GM11168 (cell line): ENCODE results near the gene SPATC1L.

Experiments
- in situ Hi-C: fragments of 300-500 bp; cut with MboI; formaldehyde crosslinking; loops from one replicate; pipeline ENCODE4 v1.12.0; 2022; ENCODE audit warnings: low sequenced_read_pairs; ENCODE audit not compliant: unreplicated experiment

Gene SPATC1L

DNA sequence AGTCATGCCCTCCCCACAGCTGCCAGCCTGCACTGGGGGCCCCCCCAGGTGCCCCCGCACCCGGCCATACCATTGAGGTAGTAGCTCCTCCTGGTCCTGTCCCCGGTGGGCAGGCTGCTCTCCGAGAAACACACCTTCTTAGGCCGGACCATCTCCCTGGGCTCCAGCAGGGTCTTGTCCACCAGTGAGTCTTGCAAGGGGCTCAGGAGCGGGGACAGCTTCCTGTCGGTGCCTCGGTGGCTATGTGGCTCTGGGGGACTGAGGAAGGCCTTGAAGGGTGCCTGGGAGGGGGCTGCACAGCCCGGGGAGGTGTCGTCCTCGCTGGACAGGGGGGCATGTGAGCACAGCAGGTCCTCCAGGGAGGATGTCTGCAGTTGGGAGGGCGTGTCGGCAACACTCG lies 16.0 kb downstream of the SPATC1L start:
- in situ Hi-C loops: no loop called here

DNA sequence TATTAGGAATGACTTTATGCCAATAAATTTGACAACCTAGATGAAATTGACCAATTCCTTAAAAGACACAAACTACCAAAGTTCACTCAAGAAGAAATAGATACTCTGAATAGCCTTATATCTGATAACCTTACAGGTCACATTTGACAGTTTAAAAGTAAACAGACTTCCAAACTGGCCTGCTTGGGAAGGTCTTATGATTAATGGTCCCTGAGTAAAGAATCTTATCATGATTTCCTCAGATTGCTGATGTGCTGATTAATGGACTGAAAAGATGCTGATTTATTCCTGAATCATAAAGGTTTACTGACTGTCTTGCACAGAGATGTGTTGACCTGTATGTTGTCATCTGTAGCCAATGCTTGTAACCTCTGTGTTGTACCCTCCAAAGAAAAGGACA lies 19.2 kb downstream of the SPATC1L start:
- in situ Hi-C loops: no loop called here

DNA sequence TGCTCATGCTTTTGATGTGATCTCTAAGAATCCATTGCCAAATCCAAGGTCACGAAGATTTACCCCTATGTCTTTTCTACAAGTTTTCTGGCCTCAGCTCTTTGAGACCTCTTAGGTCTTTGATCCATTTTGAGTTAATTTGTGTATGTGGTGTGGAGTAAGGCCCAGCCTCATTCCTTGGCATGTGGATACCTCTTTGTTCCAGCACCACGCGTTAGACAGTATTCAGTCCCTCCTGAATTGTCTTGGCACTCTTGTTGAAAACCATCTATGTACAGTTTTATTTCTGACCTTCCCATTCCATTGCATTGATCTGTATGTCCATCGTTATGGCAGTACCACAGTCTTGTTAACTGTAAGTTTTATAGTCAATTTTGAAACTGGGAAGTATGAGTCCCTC lies 20.9 kb downstream of the SPATC1L start:
- in situ Hi-C loops: no loop called here

DNA sequence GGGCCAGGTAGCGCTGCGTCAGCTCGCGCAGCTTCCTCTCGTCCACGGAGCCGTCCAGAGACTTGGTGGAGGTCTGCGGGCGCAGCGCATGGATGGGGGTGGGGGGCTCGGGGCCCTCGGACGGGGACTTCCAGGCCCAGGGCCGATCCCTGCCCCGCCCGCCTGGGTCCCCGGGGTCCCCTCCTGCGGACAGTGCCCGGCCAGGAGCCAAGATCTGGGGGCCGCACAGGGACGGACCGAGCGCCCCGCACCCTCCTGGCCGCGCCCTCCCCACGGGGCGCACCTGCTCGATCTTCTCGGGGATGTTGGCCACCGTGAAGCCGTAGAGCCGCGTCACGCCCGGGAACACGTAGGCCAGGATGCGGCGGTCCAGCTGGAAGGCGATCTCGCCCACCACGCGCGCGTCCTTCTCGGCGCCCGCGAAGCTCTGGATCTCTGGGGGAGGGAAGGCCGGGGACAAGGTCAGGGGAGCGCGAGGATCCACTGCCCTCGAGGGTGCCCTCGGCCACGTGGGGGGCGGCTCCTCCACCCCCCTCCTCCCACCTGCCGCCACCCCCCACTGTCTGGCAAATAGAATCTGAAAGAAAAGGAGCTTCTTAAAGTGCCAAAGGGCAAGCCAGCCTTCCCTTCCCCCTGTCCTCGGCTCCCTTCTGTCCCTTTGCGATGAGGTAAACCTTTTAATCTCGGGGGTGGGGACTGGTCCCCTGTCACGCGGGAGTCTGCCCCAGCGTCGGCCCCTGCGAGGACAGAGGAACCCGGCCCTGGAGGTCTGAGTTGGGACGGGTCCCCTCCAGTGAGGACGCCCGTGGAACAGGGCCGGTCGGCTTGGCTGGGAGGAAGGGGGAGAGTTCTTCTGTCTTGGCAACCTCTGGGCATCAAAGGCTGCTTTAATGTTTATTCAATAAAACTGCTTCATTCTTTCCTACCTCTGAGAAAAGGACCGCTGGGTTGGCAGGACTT lies 22.3 kb downstream of the SPATC1L start:
- in situ Hi-C loops: no loop called here

DNA sequence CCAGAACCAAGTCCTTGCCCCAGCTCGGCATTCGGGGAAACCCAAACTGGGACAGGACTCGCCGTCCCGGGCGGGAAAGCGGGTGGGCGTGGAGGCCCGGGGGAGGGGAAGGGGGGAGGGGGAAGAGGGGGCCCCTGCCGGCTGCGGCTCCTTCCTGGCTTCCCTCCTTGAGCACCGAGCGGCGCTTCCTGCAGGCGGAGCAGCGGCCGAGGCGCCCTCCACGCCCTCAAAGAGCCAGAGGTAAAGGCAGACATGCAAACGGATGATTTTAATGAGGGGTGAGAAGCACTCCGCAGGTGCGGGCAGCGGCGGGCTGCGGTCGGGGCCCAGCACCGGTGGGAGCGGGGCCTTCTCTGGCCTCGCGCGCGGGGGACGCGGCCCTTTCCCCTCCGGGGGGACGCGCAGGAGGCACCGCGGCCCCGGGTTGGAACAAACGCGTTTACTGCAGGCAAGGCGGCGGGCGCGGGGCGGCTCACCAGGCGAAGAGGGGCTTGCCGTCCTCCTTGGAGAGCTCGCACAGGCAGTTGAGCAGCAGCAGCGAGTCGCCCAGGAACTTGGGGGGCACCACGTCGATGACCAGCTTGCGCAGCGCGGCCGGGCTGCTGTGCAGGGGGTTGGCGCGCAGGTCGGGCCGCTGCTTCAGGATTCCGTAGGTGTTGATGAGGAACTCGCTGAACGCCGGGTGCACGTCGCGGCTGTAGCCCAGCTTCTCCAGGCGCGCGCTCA lies 23.2 kb downstream of the SPATC1L start:
- in situ Hi-C loops: no loop called here

DNA sequence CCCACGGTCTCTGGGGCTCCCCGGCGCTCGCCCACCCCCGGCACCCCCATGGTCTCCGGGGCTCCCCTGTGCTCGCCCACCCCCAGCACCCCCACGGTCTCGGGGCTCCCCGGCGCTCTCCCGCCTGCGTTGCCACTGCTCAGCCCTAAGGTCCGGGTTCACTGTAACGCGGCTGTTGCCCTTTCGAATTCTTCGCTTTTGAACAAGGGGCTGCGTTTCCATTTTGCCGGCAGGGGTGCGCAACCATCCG lies 23.7 kb downstream of the SPATC1L start:
- in situ Hi-C loops: no loop called here

DNA sequence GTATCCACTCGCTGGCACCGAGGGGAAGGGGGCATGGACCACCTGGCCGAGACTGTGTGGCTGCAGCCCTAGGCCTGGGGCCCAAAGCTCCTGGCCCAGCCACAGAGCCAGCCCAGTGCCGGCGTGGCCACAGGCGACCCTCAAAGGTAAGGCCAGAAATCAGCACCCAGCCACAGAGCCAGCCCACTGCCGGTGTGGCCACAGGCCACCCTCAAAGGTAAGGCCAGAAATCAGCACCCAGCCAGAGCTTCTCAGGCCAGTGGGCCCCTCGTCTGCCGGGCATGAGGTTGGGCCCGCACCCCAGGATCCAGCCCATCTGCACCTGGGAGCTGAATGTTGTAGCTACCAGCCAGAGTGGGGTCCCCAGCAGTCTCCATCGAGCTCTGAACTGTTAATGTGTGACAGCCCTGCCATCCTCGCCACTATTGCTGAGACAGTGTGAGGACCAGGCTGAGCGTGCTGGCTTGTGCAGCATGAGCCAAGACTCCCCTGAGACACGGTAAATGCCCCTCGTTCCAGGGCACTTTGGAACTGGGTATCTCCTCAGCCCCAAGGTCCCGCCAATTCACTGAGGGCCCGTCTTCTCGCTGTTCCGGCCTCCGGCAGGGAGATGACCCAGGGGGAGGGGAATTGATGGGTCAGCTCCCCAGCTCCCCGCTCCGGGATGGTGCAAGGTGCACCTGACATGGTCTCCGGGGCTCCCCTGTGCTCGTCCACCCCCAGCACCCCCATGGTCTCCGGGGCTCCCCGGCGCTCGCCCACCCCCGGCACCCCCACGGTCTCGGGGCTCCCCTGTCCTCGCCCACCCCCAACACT lies 24.2 kb downstream of the SPATC1L start:
- in situ Hi-C loops: no loop called here

DNA sequence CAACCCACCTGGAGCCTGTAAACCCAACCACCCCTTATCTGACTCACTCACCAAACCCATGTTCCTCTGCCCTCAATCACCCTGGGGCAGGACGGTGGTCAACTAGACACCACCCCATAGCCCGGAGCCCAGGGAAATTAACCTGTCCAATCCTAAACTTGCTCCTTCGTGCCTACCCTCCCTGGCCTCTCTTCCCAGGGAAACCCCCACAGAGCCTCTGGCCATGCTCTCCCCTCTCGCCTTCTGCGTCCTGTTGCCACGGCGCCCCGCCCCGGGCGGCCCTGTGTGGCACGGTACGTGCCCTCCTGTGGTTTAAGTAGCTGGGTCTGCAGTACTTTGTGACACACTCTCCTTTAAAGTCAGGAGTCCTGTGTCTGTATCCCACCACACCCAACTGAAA lies 24.9 kb downstream of the SPATC1L start:
- in situ Hi-C loops: no loop called here

DNA sequence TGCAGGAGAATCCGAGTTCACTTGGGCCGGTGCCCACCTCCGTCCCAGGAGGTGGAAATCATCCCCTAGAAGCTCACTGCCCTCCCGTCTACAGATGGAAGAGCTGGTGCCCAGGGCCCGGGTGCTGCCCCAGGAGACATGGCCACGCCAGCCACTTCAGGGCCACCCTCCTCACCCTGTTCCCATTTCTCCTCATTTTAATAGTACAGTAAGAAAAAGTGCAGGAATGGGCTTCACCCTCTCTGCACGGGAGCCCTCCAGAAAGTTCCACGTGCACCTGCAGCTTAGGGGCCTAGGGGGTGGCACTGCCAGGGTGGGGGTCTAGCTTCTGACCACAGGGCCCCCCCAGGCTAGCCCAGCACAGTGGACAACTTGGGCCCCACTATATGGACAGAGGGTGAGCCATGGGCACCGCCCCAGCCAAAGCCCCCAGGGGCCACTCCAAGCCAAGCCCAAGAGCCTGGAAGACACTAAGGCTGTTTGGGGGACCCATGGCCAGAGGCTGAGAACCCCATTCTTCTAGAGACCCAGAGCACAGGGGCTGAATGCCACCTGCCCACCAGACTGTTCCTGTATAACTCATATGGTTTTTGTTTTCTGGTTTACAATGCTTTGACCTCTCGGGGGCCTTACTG lies 25.5 kb downstream of the SPATC1L start:
- in situ Hi-C loops: no loop called here

DNA sequence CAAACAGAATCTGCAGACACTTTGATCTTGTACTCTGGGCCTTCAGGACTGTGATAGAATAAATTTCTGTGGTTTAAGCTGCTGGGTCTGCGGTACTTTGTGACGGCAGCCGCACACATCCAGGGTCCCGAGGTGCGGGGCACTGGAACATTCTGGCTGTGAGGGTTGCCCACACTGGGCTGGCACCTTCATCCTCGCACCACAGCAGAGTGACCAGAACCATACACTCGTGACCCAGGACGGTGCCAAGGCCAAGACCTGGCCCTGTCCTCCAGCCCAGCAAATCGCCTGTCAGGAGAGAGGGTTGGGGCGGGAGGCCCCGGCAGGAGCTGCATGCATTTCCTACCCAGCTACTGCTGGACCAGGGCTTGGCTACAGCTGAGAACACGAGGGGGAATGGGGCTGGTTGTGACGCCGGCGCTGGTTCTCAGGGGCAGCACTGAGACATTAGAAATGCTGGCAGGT lies 26.2 kb downstream of the SPATC1L start:
- in situ Hi-C loops: no loop called here

DNA sequence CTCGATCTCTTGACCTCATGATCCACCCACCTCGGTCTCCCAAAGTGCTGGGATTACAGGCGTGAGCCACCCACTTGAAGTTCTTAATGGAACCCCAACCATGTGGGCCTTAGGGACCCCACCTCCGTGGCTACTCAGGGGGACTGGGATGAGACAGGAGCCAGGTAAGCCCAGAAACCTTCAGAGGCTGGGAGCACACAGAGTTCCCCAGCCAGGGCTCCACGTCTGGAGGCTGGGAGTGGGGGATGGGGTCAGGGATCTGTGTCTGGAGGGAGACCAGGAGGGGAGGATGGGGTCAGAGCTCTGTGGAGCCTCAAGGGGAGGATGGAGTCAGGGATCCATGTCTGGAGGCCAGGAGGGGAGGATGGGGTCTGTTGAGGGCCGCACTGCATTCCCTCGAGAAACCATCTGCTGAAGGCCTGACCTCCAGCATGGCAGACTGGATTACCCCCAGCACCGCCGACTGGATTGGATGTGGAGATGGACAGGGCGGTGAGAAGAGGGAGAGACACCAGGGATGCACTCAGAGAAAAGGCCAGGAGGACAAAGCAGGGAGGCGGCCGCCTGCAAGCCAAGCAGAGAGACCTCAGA lies 26.8 kb downstream of the SPATC1L start:
- in situ Hi-C loops: no loop called here

DNA sequence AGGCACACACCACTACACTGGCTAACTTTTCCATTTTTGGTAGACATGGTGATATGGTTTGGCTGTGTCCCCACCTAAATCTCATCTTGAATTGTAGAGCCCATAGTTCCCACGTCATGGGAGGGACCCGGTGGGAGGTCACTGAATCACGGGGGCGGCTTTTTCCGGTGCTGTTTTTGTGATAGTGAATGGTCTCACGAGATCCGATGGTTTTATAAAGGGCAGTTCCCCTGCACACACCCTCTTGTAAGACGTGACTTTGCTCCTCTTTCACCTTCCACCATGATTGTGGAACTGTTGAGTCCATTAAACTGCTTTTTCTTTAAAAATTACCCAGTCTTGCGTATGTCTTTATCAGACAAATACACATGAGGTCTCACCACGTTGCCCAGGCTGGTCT lies 27.6 kb downstream of the SPATC1L start:
- in situ Hi-C loops: no loop called here

DNA sequence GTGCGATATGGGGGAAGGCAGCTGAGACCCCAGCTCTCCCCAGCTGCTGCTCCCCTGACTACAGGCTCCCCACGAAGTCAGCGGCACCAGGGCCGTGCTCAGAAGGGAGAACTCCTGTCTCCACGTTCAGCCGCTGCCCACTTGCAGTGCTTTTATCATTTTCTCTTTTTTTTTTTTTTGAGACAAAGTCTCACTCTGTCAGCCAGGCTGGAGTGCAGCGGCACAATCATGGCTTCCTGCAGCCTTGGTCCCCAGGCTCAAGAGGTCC lies 27.9 kb downstream of the SPATC1L start:
- in situ Hi-C loops: no loop called here

DNA sequence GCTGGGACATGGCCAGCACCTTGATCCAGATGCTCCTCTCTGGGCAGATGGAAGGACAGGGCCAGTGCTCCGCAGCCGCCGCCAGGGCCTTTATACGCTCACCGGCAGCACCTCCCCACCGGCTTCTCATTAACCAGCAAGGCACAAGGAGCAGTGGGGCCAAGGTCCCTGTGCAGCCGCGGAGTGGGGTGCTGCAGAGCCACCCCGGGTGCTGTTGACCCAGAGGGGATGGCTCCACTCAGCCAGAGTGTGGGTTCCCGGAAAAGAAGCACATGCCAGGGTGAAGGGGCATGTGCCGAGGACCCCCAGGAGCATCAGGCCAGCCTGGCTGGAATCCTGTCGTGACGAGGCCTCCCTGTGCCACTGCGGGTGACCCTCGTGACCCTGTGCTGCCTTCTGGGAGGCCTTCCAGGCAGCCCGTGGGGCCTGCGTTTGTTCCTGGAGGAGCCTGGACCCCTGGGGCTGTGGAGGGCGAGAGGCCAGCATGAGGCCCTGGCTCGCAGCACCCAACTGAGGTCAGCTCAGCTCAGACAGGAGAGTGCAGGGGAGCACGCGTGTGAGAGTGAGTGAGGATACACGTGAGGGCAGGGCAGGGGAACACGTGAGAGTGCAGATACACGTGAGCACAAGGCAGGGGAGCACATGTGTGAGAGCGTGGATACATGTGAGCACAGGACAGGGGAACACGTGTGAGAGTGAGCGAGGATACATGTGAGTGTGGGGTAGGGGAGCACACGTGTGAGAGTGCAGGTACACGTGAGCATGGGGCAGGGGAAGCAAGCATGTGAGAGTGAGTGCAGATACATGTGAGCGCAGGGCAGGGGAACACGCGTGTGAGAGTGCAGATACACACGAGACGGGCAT lies 28.5 kb downstream of the SPATC1L start, which contains the start of gene FTCD:
TSS of gene FTCD (minus strand) at position 66 of the 864 bp plus-strand sequence. CDS start at position 10, 56 bp downstream.
- in situ Hi-C loops: no loop called here

DNA sequence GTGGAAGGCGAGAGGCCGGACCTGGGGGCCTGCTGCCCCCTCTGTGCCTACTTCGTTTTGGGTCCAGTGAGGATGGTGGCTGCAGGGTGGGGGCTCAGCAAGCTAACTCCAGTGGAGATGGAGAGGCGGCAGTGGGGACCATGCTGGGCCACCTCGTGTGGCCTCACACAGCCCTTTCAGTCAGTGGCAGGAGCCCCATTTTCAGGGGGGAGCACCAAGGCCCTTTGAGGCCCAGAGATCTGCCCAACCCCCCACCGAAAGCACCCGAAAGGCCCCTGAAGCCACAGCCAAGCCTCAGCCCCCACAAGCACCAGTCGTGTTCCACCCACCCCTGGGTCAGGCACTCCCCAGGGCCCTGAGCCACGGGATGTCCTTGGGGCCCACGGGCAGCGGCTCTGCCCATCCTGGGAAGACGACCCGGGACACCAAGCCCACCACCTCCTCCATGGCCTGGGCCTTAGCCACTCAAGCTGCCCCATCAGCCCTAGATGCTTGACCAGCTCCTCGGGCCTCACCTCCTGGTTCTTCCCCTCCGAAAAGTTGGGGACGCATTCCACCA lies 29.2 kb downstream of the SPATC1L start:
- in situ Hi-C loops: no loop called here

DNA sequence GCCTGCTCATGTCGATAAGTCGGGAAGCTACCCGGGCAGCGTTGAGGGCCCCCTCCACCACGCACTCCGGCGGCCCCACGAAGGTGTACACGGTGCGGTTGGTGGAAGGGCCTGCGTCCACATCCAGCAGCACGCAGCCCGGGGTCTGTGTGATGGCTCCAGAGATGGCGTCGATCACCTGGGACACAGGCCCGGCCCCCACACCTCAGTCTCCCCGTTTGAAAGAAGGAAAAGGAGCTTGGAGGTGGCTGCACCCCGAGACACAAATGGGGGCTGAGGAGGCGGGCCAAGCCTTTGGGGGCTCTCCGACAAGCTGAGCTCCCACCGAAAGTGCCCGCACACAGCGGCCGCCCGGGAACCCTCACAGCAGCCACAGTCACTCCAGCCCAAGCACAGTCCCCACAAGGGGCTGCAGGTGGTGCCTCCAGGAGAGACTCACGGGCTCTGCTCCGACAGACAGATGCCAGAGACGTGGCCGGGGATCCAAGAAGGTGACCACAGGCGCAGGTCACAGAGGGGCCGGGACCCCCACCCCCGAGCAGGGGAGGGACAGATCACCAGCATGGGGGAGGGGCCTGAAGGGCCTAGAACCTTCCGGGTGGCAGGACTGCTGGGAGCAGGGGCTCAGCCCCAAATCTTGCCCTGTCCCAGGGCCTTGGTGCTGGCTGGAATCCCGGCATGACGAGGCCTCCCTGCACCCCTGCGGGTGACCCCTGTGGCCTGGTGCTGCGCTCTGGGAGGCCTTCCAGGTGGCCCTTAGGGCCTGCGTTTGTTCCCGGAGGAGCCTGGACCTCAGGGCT lies 29.9 kb downstream of the SPATC1L start:
- in situ Hi-C loops: no loop called here

DNA sequence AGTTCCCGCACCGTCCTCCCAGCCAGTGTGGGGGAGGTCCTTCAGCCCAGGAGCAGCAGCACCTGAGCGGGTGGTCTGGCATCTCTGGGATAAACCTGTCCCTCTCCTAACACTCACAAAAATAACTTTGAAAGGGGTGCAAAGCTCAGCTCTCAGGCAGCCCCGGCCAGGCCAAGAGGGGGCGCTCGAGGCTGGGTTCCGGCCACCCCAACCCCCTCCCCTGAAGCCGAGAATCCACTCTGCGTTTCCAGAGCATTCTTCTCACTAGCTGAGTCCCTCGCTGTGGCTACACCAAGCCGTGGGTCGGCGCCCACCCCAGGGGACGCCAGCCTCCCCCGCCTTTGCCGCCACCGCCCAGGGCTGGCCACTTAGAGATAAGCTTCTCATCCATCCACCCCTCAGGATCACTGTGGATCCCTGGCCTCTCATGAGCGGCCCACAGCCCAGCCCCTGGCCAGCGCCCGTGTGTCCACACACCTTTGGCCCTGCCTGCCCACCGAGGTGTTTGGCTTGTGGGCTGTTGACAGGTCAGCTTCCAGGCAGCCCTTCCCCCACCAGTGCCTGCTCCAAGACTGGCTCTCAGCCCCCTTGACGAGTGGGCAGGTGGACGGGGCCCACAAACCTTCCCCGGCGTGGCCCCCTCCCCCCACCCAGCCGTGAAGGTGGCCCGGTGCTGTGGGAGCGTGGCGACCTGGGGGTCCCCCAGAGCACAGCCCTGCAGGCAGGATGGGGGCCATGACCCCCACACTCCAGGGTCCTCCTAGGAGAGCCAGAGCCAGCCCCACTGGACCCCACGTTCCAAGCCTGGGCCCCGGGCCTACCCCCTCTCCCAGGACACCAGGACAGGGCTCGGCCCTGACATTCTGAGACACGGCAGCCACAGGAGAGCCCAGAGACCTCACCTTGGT lies 30.8 kb downstream of the SPATC1L start:
- in situ Hi-C loops: no loop called here
